Measurements from ENCODE around the gene NPAS3.

DNA sequence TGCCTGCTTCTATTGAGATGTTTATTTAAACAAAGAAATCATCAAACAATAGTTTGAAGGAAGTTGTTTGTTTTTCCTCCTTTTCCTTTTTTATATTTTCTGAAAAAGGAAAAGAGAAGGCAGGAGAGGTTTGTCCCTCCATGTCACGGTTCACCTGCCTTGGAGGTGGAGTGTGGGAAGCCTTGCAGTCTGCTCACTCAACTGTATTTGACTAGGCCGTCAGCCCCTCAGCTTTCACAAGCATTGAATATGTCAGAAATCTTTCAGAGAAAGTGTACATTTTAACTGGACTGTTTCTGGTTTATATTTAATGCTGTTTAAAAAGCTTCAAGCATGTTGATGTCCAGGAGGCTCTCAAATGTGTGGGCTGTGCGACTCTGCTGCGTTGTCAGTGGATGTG lies 370.4 kb downstream of the NPAS3 start:
- TF ChIP-seq, protein P1, sequence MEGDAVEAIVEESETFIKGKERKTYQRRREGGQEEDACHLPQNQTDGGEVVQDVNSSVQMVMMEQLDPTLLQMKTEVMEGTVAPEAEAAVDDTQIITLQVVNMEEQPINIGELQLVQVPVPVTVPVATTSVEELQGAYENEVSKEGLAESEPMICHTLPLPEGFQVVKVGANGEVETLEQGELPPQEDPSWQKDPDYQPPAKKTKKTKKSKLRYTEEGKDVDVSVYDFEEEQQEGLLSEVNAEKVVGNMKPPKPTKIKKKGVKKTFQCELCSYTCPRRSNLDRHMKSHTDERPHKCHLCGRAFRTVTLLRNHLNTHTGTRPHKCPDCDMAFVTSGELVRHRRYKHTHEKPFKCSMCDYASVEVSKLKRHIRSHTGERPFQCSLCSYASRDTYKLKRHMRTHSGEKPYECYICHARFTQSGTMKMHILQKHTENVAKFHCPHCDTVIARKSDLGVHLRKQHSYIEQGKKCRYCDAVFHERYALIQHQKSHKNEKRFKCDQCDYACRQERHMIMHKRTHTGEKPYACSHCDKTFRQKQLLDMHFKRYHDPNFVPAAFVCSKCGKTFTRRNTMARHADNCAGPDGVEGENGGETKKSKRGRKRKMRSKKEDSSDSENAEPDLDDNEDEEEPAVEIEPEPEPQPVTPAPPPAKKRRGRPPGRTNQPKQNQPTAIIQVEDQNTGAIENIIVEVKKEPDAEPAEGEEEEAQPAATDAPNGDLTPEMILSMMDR (conservative IDR thresholded peaks at IDR 0.05; ENCODE audit: low read depth, low read length): no peak
- TF ChIP-seq EZH2phosphoT487 (IDR thresholded peaks at IDR 0.05; ENCODE audit: borderline replicate concordance, low read length): no peak

Measured in PC-3 (cell line).